Stimulated activated CD4-positive, alpha-beta T cell treated with anti-CD3 and anti-CD28 coated beads, Interleukin-1b, Interleukin-23, amount 100 ng/mL, for 24 hours (primary cell): ENCODE results near the gene SUFU.
A peak's percentile ranks its signal among the peaks of the same experiment; 100 is the strongest.
"Not testable (repeated sequence)": the region's sequence is repeated elsewhere in the genome, so short reads cannot be mapped to it uniquely, and the experiment has no call there.

Experiments
- DNase-seq, 4 experiments: peaks; one replicate each; pipeline ENCODE4 v3.0.0-alpha.2; 2020; ENCODE audit warnings: low read depth in 4 of 4, low spot score in 1 of 4

Gene SUFU

DNA sequence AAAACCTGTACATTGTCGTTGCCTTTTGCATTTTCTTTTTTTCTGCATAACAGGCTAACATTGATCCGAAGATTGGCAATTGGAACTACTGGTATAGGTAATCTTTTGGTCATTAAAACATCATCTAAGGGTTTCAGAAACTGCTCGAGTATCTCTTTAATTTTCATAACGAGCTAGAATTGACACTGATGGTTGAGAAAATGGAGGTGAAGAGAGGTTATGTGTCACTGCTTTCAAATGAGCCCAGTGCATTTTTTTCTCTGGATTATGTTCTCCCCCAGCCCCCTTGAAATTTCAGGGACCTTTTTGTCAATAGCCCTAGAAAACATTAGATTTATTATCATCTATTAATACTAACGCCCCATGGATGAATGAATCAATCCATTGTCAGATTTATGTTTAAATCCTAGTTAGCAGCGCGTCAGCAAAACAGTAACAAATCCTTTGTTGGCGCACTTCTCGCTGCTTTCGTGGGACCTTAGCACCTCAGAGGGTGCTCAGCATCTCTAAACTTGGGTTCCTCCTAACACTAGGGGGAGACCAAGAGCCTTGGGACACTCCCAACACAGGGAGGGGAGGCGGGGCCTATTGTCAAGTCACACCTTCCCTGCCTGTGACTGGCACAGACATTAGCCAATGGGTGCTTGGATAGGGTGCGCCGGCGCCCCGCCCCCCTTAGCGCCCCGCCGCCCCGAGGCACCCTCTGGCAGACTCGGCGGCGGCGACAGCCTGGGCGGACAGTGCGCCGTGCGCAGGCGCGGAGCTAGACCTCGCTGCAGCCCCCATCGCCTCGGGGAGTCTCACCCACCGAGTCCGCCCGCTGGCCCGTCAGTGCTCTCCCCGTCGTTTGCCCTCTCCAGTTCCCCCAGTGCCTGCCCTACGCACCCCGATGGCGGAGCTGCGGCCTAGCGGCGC lies at the start of gene SUFU:
TSS of gene SUFU (plus strand) at position 709 of the 915 bp plus-strand sequence. CDS start at position 890, 181 bp downstream.
- DNase-seq: peak; percentile 96 to 98 (median 98)

DNA sequence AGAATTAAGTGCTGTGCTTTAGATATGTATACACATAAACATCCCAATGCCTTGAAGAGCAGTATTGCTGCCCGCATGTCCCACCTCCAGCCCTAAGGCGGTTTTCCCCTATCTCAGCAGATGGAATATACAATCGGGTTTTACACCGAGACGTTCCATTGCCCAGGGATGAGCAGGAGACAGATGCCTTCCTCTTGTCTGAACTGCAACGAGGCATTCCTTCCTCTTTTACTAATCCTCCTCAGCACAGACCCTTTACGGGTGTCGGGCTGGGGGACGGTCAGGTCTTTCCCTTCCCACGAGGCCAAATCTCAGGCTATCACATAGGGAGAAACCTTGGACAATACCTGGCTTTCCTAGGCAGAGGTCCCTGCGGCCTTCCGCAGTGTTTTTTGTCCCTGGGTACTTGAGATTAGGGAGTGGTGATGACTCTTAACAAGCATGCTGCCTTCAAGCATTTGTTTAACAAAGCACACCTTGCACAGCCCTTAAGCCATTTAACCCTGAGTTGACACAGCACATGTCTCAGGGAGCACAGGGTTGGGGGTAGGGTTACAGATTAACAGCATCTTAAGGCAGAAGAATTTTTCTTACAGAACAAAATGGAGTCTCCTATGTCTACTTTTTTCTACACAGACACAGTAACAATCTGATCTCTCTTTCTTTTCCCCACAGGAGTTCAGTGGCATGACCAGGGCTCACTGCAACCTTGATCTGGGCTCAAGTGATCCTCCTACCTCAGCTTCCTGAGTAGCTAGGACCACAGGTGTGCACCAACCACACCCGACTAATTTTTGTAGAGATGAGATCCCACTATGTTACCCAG lies 48.9 kb upstream of the SUFU start:
- DNase-seq: not testable (repeated sequence)

DNA sequence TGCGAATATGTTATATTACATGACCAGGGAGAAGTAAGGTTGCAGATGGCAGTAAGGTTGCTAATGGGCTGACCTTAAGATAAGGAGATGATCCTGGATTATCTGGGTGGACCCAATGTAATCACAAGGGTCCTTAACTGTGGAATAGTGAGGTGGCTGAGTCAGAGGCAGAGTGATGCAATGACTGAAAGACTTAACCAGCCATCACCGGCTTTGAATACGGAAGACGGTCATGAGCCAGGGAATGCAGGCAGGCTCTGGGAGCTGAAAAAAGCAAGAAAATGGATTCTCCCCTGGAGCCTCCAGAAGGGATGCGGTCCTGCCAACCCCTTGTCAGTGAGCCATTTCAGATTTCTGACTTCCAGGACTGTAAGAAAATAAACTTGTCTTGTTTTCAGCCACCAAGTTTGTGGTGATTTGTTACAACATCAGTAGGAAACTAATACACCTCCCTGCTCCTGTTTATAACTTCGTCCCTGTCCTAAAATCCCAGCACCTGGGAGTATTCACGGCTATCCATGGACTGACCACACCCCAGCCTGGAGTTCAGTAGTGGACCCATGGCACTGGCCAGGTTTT lies 47.8 kb upstream of the SUFU start:
- DNase-seq: no peak

DNA sequence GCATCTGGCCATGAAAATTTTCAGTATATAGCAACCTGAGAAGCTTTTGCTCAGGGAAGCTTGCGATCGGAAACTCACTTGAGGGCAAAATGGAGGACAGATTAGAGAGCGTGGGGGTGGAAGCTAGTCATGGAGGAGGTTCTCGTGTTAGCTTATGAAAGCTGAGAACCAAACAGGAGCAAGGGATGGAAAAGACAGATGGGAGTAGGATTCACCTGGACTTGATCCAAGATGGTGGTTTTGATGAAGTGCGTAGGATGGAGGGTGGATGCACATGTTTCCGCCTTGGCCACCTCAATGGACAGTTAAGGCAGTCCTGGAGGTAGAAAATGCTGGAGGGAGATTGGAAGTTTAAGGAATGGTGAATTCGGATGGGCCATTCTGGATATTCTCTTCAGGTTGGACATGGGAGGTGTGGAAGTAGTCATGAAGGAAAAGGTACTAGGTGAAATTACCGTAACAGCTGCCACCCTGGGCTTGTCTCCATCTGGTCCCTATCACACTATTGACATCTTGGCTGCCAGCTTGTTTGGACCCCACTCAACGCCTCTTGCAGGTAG lies 46.1 kb upstream of the SUFU start:
- no peak for DNase-seq

DNA sequence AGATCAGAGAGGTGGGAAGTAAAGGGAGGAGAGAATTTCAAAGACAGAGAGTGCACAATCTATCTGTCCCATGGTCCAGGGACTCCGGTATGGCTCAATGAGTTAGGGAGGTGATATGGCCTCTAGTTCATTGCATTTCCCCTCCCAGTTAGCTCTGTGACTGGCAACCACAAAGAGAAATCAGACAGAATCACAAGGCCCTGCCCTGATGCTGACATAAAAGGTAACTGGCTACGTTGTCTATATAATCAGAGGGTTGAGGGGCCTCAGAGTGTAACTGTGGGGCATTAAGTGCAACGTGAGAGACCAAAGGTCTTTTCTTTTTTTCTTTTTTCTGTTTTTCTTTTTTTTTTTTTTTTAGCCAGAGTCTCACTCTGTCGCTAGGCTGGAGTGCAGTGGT lies 45.1 kb upstream of the SUFU start:
- no peak for DNase-seq

DNA sequence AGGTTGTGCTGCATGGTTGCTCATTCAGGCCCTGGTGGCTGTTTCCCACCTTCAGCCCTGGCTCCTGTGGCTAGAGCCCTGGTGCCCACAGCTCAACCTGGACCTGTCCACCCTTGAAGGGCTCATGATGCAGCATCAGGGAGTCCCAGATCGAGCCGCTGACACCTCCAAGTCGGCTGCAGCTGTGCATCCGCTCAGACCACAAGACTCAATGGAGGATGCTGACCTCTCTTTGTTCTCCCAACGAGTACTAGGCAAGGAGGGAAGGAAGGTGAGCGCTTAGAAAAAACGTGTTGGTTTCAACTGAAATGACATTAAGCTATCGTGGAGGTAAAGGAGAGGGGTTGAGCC lies 43.0 kb upstream of the SUFU start:
- DNase-seq: no peak

DNA sequence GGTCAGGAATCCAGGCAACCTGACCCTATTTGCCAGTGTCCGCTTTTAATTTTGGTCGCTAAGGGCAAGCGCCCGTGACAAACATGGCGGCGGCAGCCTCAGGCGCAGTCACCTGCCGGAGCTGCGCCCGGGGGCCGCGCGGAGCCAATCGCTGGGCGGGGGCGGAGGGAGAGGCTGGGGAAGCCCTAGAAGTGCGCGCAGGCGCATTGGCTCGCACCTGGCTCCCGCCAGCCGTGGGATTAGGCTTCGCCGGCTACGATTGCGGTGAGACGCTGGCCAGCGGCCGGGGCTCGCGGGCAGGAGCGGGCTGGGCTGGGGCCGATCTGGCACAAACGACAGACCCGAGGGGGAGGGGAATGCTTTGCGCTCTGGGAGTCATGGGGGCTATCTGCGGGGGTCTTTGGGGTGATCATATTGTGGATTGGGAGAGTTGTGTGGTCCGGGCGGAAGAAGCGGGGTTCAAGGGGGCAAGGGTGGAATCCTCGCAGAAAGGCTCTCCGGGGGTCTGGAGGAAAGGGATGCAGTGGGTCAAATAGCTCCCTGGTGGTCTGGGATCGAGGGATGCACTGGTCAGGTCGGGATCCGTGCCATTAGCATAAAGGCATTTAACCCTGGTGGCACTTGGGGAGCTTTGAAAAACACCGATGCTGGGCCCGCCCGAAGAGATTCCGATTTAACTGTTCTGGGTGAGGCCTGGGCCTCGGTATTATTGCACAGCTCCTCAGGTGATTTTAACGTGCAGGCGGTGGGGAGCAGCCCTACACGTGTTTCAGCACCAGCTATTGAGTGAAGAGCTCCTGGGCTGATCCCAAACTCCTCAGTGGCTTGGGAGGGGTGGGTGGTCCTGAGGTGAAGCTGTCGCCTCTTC lies 42.4 kb upstream of the SUFU start:
- peak; percentile 85 to 92 (median 88) for DNase-seq

DNA sequence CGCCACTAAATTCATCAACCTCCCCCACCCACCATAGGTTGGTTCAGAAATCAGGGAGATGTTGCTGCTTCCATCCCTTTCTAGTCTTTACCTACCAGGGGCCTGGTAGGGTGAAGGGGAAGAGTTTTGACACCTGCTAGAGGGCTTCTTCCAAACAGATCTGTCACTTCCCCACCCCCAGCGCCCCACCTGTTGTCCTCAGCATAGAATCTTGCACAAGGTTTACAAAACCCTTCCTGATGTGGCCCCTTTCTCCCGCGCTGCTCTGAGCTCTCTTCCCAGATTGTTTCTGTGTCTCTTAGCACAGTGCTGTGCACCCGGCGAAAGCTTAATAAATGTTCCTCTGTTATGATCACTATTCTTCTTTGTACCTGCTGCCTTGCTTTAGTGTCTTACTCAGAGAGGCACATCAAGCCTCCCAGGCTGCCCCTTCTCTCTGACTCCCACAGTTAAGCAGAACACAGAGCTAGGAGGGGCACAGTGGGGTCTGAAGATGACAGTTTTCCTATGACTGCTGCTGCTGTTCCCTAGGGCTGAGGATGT lies 41.2 kb upstream of the SUFU start:
- DNase-seq: no peak

DNA sequence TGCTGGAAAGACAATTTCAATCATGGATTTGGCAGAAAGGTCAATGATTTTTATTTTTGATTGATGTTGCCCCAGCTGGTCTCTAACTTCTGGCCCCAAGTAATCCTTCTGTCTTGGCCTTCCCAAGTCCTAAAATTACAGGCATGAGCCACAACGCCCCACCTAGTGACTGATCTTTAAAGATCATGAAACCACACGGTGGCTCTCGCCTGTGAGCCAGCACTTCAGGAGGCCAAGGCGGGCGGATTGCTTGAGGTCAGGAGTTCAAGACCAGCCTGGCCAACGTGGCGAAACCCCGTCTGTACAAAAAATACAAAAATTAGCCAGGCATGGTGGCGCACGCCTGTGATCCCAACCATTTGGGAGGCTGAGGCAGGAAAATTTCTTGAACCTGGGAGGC lies 39.8 kb upstream of the SUFU start:
- no peak for DNase-seq

DNA sequence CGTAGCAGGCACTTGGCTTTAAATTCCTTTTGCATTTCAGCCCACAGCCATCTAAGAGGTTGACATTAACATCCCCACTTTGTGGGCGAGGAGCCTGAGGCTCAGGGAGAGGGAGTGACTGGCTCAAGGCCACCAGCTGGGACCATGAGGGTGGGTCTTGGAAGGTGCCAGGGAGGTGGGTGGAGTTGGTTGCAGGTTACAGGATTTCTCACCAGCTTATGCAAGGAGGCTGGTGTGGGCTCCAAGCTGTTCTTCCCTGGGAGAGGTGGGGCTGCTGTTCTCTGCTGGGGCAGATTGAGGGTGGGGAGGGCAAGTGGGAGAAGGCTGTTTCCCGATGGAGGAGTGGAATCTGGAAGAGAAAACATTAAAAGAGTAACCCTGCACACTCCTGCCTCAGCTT lies 38.3 kb upstream of the SUFU start:
- DNase-seq: no peak

DNA sequence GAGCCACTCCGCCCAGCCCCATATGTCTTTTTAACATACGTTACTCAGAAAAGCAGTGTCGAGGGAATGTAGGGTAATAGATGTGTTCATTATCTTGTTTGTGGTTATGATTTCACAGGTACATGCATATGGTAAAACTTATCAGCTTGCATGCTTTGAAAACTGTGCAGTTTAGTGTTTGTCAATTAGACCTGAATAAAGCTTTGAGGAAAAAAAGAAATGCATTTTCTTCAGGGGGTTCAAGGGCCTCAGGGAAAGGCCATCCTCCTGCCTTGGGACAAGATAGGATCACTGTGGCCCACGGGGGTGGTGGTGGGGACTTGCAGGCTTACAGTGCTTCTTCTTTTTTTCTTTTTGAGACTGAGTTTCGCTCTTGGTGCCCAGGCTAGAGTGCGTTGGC lies 36.5 kb upstream of the SUFU start:
- no peak for DNase-seq

DNA sequence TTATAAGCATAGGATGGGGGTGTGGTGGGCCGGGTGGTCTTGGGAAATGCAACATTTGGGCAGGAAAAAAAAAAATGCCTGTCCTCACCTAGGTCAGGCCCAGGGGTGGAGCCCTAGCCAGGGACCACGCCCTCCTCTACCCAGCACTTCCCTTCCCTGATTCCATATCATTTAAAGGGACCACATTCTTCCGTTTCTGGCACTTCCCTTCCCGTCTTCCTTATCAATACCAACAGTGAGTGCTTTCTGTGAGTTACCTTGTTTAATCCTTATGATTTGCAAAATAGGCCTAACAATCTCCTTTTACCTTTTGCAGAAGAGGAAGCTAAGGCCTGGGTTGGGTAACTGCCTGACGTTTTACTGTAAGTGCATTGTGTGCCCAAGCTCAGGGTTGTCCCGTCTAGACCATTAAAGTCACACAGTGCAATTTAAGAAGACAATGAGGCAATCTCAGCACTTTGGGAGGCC lies 35.8 kb upstream of the SUFU start:
- DNase-seq: no peak

DNA sequence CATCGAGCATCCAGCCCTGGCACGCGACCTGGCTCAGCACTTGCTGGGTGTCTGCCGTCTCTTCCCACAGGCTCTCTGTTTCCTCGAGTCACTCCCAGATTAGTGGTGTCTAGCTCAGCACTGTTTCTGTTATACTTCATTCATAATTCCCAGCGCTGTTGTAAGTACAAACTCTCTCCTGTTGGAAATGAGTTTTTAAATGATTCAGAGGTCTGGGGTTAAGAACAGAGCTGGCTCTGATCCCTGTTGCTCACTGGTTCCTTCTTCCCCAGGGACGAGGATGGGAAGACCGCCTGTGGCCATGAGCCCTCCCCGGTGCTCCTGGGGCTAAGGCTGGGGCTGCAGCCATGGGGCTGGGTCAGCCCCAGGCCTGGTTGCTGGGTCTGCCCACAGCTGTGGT lies 35.1 kb upstream of the SUFU start:
- DNase-seq: no peak

DNA sequence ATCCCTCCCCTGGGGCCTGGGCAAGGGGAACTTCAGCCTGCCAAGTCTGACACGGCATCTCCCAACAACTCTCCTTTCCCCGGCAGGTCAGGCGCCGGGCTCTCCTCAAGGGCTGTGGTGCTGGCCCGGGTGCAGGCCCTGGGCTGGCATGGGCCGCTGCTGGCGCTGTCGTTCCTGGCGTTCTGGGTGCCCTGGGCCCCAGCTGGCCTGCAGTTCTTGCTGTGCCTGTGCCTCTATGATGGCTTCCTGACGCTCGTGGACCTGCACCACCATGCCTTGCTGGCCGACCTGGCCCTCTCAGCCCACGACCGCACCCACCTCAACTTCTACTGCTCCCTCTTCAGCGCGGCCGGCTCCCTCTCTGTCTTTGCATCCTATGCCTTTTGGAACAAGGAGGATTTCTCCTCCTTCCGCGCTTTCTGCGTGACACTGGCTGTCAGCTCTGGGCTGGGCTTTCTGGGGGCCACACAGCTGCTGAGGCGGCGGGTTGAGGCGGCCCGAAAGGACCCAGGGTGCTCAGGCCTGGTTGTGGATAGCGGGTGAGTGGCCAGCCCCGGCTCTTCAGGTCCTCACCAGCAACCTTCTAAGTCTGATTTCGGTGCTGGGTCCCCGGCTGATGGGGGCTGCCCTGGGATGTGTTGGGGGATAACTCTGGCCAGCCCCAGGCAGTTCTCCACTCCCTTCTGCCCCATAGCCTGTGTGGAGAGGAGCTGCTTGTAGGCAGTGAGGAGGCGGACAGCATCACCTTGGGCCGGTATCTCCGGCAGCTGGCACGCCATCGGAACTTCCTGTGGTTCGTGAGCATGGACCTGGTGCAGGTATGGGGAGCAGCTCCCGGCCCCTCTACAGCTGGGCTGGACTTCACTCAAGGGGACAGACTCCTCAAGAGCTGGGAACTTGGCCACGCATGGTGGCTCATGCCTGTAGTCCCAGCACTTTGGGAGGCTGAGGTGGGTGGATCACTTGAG lies 32.9 kb upstream of the SUFU start:
- no peak for DNase-seq

DNA sequence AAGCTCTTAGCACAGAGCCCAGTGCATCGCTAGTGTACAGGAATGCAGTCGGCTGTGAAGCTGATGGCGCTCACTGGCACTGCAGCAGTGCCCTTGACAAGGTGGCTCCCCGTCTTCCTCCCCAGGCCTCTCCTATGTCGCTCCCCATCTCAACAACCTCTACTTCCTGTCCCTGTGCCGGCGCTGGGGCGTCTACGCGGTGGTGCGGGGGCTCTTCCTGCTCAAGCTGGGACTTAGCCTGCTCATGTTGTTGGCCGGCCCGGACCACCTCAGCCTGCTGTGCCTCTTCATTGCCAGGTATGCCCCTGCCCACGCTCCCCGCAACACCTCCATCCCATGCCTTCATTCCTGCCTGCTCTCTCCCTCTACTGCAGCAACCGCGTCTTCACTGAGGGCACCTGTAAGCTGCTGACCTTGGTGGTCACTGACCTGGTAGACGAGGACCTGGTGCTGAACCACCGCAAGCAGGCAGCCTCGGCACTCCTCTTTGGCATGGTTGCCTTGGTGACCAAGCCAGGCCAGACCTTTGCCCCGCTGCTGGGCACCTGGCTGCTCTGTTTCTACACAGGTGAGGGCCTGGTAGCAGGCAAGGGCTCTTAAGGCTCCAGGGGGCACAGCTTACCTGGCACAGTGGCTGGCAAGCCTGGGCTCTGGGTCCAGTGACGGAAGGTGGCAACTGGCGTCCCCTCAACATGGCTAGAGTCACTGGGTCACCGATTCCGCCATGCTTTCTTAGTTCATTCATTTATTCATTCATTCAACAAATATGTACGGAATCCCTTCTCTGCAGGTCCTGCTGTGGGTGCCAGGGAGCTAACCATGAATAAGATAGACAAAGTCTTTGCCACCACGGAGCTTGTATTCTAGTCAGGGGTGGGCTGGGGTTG lies 30.1 kb upstream of the SUFU start:
- no peak for DNase-seq

DNA sequence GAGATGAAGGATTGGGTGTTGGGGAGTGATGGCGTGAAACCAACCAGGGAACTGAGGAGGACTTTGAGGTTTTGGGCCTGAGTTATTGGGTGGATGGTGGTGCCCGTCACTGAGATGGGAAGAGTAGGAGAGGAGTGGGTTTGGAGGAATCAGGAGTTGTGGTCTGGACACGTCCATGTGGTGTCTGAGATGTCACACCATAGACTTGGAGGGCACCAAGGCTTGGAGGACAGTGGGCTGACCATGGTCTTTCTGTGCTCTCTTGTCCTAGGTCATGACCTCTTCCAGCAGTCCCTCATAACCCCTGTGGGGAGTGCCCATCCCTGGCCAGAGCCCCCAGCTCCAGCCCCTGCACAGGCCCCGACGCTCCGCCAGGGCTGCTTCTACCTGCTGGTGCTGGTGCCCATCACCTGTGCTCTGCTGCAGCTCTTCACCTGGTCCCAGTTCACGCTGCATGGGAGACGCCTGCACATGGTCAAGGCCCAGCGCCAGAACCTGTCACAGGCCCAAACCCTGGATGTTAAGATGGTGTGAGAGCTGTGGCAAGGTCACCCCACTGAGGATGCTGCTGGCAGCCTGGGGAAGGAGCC lies 28.2 kb upstream of the SUFU start:
- no peak for DNase-seq

DNA sequence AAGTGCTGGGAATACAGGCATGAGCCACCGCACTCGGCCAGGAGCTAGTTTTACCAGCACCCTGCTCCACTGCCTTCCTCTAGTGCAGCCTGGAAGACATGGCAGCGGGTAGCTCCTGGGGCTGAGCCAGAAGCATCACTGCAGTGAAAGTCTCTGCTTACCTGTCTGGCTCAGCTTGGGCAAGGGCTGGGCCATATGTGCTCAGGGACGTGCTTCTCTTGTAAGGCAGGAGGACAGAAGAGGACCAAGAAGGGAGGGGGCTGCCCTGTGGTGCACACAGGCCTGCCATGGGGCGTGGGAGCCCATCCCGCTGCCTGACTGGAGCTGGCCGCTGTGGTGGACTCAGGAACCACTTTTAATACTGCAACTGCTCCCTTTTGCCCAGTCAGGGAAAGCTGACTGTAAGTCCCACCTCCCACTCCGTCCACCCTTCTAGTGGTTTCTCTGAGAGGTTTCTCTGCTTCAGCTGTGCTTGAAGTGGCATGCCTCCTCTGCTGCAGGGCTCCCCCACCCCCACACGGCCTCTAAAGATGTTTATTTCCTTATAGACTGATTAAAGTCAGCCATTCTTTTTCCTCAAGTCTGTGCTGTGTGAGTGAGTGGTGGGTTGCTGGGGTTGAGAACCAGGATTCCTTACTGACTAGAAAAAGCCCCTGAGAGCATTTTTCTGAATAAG lies 27.2 kb upstream of the SUFU start:
- no peak for DNase-seq
